HG03280 (cell line): ENCODE measurements around the gene PRKCE.

Source experiments
- ATAC-seq: cut with Tn5 transposase; IDR thresholded peaks from one replicate; pipeline ENCODE4 v1.9.1; 2021; ENCODE audit warnings: mild to moderate bottlenecking, moderate library complexity; ENCODE audit not compliant: unreplicated experiment

Gene PRKCE

DNA sequence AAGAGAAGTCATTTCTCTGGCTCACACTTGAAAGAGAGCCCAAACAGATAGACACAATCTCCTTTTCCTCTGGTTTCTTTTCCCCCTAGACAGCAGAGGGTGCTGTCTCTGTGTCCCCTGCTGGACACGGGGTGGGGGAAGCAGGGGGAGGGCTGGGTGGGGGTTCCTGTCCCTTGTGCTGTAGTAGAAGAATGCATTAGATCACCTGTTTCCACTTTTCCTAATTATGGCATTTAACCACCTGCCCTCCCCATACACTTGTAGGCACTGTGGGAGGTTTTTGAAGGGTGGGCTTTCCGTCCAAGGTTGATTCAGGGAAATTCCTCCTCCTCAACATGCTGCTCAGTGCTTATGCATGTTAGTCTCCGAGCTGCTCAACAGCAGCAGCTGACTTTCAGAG is 439.5 kb downstream of the PRKCE start:
- no peak for ATAC-seq

DNA sequence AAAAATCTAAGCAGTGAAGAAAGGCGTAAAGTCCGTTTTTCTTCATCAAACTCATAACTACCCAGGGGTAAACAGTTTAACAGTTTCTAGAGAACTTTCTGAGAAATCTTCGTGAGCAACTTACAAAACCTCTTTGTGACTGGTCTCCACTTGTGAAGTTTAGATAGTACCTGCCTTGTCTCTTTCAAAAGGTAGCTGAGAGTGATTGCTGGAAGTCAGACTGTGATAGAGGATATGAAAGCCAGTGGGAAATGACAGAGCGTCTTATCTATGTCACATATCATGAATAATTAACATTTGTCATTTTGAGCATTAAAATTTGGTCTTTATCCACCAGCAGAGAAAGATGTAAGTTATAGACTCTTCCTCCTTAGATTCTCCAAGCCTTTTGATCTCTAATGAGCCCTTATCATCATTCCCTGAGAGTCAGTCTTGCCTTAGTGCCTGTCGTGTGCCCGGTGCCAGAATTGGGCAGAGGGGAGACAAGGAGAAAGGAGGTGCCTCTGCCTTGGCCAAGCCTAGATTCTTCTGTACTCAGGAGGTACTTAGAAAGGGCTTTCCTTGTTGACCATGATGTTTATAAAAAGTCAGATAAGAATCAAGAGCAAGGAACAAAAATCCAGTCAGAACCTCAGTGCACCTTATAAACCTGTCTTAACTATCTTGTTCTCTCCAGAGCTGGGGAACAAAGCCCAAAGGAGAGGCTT is 440.6 kb downstream of the PRKCE start:
- no peak for ATAC-seq

DNA sequence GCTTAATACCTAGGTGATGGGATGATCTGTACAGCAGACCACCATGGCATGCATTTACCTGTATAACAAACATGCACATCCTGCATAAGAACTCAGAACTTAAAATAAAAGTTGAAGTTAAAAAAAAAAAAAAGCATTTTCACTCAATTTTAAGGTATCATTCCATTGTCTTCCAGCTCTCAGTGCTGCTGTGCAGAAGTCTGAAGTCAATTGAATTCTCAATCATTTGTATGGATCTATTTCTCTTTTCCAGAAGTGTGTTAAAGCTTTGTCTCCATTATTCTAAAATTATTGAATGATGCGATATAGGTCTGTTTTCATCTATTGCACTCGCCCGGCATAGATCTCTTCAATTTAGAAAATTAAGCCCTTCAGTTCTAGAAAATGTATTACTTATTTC is 443.2 kb downstream of the PRKCE start:
- ATAC-seq = no peak

DNA sequence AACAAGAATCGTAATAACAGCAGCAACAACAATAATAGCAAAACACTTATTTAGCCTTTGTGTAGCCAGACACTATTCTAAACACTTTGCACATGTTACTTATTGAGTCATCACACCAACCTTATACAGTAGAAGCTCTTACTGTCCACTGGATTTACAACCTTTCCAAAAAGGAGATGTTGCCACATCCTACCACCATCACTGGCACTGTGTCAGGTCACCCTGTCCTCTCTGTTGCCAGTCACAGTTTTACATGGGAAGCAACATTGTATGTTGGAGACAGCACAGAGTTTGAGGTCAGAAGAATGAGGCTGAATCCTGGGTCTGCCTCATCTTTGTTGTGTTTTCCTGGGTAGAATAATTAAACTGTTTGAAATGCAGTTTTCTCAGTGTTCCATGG is 444.4 kb downstream of the PRKCE start:
- ATAC-seq = no peak

DNA sequence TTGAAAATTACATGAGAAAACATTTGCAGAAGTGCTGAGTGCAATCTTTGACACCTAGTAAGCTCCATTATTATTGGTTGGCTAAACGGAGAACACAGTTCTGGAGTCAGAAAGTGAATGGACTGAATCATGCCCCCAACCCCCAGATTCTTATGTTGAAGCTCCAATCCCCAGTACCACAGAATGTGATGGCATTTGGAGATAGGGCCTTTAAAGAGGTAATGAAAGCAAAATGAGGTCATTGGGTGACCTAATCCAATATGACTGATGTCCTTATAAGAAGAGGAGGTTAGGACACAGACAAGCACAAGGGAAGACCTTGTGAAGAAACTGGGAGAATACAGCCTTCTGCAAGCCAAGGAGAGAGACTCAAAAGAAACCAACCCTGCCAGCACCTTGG is 444.8 kb downstream of the PRKCE start:
- no peak for ATAC-seq

DNA sequence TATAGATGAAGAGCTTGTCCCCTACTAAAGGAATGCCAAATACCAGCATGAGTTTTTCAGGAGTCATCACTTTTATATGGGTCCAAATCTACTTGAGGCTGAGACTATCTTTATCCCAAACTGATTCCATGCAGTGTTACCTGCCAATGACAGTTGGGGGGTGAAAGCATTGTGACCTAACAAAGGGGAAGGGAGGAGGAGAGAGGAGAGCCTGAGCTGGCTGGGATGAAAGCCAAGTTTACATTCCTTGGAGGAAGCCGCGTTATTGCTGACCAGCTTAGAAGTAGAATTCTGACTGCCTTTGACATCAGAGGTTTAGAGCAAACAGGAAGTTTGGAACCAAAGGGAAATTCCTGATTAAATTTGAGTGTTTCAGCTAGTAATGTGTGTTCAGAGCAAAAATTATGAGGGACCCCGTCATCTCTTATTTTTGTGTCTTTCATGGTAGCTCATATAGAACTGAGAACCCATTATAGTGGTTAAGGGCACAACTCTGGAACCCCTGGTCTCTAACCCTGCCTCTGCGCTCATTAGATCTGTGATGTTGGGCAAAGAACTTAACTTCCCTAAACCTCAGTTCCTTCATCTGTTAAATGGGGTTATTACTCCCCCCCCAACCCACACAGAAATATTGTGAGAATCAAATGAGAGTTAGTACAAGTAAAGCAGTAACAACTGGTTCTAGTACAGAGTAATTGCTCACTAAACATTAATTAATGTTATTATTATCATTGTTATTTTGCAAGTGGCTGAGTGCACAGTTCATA is 446.4 kb downstream of the PRKCE start:
- no peak for ATAC-seq

DNA sequence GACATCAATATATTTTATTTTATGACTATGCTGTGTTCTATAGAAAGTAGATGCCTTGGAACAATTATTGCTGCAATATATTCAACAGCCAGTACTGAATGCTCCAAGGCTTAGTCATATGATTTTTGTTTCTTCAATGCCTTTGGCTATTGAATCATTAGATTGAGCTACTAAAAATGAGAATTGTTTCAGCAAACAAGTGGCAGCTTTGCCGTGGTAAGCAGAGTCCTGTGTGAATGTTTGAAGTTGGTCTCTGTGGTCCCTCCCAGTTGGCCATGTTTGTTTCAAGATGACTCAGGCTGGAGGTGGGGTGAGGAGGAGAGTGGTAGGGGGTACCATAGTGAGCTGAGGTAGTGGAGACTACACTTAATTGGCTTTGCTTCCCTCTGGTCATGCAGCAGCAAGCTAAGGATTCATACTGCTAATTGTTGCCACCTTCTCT is 447.2 kb downstream of the PRKCE start:
- ATAC-seq = no peak

DNA sequence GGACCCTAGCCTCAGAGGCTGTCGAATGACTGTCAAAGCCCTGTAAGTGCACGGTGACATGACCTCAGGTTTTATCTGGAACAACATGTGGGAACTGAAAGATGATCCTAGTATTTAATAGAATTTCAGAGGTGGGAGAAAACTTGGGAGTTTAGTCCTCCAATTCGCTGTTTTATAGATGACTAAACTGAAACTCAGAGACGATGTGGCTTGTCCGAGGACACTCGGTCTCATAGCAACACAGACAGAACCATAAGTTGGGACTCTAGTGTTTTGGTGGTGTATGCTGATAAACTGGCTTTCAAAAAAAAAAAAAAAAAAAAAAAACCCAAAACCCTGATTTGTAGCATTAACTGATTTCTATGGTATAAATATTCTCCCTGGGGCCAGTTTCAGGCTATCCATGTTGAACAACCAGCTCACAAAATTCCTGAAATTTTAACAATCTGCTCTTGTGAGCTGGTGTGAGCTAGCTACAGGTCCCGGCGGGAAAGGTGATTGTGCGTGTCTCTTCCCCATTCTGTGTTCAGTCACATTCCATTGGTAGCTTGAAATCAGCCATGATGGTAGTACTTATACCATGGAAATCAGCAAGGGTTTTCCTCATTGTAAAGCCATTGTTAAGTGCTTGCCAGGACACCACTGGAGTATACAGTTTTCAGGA is 450.2 kb downstream of the PRKCE start:
- no peak for ATAC-seq

DNA sequence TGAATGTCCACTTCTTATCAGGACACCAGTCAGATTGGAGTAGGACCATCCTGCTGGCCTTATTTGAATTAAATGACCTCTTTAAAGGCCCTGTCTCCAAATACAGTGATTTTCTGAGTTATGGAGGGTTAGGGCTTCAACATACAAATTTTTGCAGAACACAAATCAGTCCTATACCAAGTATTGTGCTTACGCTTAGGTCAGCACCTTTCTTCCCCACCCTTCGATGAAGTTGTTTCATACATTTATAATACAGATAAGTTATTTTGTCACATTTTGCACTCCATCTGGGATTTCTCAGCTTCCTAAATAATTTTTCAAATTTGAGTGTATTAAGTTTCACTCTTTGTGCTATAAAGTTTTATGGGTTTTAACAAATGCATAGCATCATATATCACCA is 455.2 kb downstream of the PRKCE start:
- no peak for ATAC-seq

DNA sequence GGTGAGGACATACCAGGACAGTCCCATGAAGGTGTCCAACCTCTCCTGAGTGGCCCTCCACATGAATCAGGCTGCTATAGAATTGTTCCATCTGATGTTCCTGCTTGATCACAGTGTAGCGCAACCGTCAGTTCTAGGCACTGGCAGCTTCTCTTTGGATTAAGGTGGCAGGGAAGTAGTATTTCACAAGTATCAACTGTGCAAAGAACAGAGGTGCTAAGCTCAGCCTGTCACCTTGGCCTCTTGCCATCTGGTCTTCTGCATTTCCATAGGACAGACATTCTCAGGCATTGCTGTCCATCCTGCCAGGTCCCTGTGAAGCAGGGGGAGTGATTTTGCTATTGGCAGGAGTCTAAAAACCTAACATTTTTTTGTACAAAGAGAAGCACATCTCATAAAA is 463.5 kb downstream of the PRKCE start:
- no peak for ATAC-seq

DNA sequence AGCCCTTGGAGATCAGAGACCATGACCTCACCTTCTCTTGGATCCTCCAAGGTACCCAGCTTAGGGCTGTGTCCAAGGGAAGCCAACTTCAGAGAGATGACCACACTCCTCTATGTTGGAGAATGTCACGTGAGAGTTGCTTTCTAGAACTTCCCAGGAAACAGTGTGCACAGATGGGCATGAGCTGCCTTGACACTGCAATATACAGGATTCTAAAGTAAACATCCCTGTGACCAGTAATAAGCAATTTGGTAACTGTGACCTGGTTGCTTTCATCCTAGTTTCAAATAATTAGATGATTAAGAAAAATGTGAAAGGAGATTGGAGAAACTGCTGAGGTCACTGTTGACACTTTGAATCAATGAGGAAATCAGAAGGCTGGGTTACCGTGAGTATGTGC is 464.7 kb downstream of the PRKCE start:
- ATAC-seq = no peak

DNA sequence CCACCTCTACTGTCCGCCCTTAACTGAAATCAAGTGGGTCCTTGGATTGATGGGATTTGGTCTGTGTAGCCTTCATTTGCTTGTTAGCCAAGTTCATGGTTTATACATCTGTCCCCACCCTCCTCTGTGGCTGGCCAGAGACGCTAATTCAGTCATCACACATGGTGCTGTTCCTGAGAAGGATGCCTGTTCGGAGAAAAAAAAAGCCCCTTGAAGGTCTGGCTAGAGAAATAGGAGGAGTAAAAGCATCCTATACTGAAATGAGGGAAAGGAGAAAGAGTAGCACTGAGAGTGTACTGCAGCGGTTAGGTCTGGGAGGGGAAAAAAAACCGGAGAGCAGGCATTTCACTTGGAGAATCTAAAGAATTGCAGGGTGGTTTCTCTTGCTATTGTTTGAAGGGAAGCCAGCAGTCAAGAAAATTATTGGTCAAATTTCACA is 465.1 kb downstream of the PRKCE start:
- ATAC-seq = no peak

DNA sequence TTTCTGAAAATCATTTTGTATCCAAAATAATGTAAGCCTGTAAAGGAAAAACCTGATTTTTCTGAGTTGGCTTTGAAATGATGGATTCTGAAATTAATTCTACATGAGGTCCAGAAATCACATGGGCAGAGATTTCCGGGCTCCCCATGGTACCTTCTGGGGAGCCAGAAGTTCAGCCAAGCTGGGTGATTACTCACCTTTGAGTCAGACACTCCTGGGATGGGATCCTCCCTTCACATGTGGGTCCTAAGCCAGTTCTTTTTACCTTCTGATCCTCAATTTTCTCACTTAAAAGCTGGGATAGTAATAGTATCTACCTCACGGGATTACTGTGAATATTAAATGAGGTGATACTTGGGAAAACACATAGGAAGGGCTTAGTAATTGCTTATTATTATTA is 465.9 kb downstream of the PRKCE start:
- no peak for ATAC-seq

DNA sequence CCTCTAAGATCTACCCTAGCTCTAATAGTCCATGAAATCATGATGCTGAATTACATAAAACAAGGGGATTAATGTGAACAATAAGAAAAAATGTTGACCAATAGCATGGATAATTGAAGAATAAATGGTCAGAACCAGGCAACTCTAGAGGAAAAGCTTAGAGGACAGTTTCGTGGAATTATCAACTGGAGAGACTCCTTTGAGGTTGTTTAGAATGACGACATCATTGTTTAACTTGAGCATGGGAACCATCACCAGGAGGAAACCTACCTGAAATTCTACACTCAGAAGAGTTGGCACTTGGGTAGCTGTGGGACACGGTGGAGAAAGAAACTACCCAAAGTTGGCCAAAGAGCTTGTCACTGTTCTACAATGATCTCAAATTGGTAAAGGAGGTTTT is 466.5 kb downstream of the PRKCE start:
- ATAC-seq = no peak

DNA sequence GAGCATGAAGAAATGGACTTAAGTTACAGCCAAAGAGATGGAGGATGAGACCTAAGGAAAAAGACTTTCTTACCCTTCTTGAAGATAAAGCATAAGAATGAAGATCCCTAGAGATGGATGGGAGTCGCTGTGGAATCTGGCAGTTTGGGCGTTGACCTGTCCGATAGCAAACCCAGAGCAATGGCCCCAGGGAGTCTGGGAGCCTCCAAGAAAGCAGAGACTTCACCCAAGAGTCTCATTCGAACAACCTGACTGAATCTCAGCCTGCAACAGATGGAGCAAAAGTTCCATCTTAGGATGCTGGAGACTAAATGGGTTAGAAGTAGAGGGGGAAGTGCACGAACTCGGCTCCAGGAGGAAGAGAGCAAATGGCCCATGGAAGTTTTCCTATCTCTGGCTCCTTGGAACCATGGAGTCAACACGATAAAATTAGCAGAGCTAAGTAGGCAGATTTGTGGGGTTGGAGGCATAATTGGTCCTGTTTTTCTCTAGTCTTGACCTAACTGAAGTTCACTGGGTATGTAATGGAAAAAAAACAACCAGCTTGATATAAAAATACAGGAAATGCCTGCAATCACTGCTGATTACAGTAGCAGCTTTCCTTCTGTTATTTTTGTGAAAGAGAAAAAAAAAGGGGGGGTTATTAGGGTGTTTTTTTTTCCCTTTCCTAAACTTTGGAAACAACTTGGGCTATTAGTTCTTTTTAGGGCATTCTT is 467.3 kb downstream of the PRKCE start:
- ATAC-seq = no peak

DNA sequence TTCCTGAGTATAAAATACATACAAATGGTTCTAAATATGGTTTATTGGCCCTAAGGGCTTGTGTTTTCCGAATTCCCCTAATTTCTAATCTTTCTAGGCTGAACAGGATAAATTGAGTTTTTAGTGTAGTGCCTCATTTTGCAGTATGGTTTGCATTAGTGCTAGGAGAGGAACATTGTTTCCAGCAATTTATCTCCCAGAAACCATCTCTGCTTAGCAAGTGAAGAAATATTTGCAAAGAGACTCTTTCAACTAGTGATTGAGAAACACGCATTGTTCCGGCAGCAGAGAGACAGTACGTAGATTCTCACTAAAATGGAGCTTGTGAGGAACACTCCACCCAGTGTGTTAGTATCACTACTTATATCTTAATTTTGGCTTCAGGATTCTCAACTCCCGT is 468.0 kb downstream of the PRKCE start:
- ATAC-seq = no peak

DNA sequence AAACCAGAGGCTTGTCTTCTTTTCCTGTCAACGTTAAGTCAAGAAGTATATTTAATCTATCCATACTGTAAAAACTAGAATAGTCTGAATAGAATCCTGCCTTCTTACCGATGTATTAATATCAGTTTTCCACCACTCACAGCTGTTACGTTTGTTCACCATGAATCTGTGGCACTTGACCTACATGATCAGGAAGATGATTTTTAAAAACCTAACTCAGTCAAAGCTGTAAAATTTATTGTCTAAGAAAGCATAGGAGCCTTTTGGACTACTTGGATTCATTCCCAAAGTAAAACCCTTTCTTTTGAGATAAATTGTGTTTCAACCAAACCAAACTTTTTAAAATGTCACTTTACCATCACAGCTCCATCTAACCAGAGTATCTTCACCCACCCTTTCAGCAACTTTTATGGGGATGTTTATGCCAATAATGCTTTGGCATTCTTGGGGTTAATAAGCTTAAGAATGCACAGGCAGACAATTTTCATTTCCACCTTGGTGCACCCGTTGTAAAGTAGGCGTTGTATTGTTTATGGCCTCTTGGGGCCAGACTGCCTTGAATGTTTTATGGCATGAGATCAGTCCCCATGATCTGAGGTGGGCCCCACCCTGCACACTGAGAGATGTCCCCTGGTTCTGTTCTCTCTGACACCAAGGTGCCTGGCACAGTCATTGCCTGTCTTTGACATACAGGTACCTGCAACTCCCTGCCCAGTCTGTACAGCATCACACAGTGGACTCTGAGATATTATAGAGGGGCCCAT is 469.5 kb downstream of the PRKCE start:
- no peak for ATAC-seq

DNA sequence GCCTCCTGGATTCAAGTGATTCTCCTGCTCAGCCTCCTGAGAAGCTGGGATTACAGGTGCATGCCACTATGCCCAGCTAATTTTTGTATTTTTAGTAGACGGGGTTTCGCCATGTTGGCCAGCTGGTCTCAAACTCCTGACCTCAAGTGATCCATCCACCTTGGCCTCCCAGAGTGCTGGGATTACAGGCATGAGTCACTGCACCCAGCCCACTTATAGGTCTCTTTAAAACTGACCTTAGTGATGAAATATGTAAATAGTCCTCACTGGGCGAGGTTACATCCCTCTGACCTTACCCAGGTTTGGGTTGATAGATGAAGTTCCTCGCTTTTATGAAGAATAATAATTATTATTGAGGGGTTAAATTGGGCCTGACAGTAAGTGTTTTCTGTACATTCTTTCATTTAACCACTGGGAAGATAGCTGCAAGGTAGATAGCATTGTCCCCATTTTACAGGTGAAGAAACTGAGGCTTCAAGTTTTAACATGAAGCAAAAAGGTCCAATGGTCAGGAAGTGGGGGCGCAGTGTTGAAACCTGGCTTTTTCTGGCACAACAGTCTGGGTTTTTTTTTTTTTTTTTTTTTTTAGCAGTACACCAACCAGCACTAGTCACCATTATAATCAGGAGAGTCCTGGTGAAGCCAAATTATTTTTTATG is 471.0 kb downstream of the PRKCE start:
- ATAC-seq = no peak

DNA sequence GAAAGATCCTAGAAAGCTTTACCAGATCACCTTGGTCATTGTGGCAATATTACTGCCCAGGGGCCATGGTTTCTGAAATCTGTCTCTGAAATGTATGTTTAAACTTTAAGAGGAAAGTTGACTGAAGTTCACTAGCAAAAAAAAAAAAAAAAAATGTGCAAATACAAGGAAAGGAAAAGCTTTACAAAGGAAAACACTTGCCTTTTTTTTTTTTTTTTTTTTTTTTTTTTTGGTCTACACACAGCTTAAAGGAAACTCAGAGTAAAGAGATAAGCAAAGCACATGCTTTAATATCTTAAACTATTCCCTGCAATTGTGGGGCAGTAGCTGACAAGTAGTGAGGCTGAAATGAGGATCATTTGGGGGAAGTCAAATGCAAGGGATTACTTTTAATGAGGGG is 471.5 kb downstream of the PRKCE start:
- ATAC-seq = no peak

DNA sequence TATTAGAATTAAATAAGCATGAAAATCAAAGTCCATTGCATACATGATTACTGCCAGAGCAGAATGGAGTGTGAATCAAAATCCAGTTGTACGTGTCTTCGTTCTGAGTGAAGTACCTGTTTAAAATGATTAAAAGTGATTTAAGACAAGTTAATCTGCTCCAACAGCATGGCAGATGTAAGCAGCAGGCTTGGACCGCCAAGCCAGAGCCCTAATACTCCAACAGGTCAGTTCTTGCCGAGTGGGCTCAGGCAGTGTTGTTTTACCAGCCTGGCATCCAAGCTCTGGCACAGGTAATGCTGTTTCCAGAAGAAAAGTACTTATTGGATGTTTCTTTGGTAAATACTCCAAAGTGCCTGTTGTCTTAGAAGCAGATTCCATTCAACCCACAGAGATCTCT is 474.3 kb downstream of the PRKCE start:
- no peak for ATAC-seq
